GM12874 (cell line): ENCODE measurements around the gene SMR3B.

Source experiments
- TF ChIP-seq, protein P1 (sequence below): IDR thresholded peaks from 2 replicates; pipeline ENCODE4 v1.5.1; 2011; ENCODE audit warnings: low read depth, mild to moderate bottlenecking, control low read depth, low read length, moderate library complexity; ENCODE audit not compliant: insufficient read depth

SMR3B gene

DNA sequence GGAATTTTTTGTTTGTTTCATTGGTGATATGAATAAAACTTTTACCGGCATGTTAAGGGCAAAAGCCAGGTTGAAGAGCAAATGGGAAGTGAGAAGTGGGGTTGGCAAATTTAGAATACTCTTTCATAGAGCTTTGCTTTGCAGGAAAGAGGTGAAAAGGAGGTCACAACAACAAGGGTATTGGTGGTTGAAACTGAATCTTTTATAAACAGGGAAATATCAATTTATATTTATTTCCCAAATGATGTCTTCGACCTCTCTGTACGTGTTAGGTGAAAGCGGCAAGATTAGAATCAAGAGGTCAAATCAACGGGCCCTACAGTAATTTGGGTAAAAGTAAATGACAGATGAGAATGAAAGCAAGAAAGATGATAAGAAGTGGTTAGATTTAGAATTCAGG lies 18.9 kb upstream of the SMR3B start:
- TF ChIP-seq, protein P1, sequence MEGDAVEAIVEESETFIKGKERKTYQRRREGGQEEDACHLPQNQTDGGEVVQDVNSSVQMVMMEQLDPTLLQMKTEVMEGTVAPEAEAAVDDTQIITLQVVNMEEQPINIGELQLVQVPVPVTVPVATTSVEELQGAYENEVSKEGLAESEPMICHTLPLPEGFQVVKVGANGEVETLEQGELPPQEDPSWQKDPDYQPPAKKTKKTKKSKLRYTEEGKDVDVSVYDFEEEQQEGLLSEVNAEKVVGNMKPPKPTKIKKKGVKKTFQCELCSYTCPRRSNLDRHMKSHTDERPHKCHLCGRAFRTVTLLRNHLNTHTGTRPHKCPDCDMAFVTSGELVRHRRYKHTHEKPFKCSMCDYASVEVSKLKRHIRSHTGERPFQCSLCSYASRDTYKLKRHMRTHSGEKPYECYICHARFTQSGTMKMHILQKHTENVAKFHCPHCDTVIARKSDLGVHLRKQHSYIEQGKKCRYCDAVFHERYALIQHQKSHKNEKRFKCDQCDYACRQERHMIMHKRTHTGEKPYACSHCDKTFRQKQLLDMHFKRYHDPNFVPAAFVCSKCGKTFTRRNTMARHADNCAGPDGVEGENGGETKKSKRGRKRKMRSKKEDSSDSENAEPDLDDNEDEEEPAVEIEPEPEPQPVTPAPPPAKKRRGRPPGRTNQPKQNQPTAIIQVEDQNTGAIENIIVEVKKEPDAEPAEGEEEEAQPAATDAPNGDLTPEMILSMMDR, result no peak

DNA sequence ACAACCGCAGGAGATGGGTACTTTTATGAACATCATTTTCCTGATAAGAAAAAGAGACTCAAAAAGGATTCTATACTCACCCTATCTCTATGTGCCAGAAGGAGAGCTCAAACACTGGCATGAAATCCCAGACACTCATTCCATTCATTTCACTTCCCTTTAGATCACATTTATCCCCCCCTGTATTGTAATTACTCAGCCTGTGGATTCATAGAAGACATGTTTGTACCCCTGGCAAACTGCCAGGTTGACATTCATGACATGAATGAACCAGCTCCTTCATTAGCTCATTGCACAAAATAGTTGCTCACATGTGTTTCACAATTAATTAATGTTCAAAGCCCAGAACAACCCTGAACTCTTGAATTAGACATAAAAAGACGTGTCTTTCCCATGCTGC lies 17.5 kb upstream of the SMR3B start:
- TF ChIP-seq, protein P1, result no peak

- TF ChIP-seq, protein P1, result no peak
Measured at GRCh38 chr4:70367813-70368212, 15.1 kb upstream of the SMR3B start.

GRCh38 chr4:70371987-70372386 lies 10.9 kb upstream of the SMR3B start:
- TF ChIP-seq, protein P1, result no peak

DNA sequence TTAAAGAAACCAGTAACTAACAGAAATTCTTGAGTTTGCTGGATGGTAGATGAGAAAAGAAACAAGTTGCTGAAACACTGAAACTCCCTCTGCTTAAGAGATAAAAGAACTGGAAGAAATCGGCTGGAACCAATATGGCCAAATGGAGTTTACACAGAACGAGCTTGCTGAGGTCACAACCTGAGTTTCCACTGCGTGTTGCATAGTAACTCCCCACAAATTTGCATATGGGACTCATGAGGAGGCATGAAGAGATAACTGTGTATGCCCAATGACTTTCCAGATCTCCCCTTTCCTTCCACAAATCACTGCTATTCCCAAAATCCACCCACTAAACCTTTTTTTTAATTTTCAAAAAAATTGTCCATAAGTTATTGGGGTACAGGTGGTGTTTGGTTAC lies 10.2 kb upstream of the SMR3B start:
- TF ChIP-seq, protein P1, result no peak

- TF ChIP-seq, protein P1, result no peak
Measured at GRCh38 chr4:70380578-70380977, 2.4 kb upstream of the SMR3B start.

DNA sequence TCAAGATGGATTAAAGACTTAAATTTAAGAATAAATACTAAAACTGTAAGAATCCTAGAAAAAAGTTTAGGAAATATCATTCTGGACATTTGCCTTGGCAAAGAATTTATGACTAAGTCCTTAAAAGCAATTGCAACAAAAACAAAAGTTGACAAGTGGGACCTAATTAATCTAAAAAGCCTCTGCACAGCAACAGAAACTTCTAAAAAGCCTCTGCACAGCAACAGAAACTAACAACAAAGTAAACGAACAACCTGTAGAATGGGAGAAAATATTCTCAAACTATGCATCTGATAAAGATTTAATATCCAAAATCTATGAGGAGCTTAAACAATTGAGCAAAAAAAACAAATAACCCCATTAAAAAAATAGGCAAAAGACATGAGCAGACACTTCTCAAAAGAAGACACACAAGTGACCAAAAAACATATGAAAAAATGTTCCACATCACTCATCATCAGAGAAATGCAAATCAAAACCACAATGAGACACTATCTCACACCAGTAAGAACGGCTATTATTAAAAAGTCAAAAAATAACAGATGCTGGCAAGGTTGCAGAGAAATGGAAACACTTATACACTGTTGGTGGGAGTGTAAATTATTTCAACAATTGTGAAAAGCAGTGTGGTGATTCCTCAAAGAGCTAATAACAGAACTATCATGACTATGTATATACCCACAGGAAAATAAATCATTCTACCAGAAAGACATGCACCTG lies 9.3 kb downstream of the SMR3B start:
- TF ChIP-seq, protein P1, result no peak
